OCI-M1 (cell line): ENCODE data around the gene MRPL14.
A peak's percentile ranks its signal among the peaks of the same experiment; 100 is the strongest.
"Not testable (repeated sequence)": the region's sequence is repeated elsewhere in the genome, so short reads cannot be mapped to it uniquely, and the experiment has no call there.

Source experiments
- DNase-seq: peaks from one replicate; lab custom pipeline; 2025; lab: John Stamatoyannopoulos, UW

MRPL14 gene

GRCh38 chr6:44099192-44099591 is 28.1 kb downstream of the MRPL14 start:
- no peak for DNase-seq

- DNase-seq, result no peak
These were observed 29.4 kb downstream of the MRPL14 start for GRCh38 chr6:44097782-44098317.

GRCh38 chr6:44096612-44097011 is 30.6 kb downstream of the MRPL14 start:
- DNase-seq, result peak; percentile 89

GRCh38 chr6:44095243-44095623 is 32.0 kb downstream of the MRPL14 start:
- not testable (repeated sequence) for DNase-seq

GRCh38 chr6:44094403-44095242 is 32.6 kb downstream of the MRPL14 start:
- DNase-seq, result no peak

- no peak for DNase-seq
These were observed 33.4 kb downstream of the MRPL14 start for GRCh38 chr6:44093750-44094402.

GRCh38 chr6:44093066-44093465 is 34.2 kb downstream of the MRPL14 start:
- no peak for DNase-seq

GRCh38 chr6:44091981-44092884 is 35.0 kb downstream of the MRPL14 start:
- DNase-seq, result no peak

- not testable (repeated sequence) for DNase-seq
These were observed 35.9 kb downstream of the MRPL14 start for GRCh38 chr6:44091356-44091755.

GRCh38 chr6:44090465-44090864 is 36.8 kb downstream of the MRPL14 start:
- DNase-seq, result no peak

GRCh38 chr6:44088827-44089590 is 38.2 kb downstream of the MRPL14 start:
- no peak for DNase-seq

- no peak for DNase-seq
These were observed 39.6 kb downstream of the MRPL14 start for GRCh38 chr6:44087623-44088022.

- no peak for DNase-seq
These were observed 40.2 kb downstream of the MRPL14 start for GRCh38 chr6:44086931-44087574.

- DNase-seq, result no peak
These were observed 42.0 kb downstream of the MRPL14 start for GRCh38 chr6:44085219-44085618.

GRCh38 chr6:44084231-44085014 is 42.8 kb downstream of the MRPL14 start:
- DNase-seq, result peak; percentile 63

GRCh38 chr6:44082872-44083321 is 44.4 kb downstream of the MRPL14 start:
- no peak for DNase-seq

- no peak for DNase-seq
These were observed 45.5 kb downstream of the MRPL14 start for GRCh38 chr6:44081753-44082152.

- no peak for DNase-seq
These were observed 46.4 kb downstream of the MRPL14 start for GRCh38 chr6:44080561-44081521.

- no peak for DNase-seq
These were observed 47.6 kb downstream of the MRPL14 start for GRCh38 chr6:44079672-44080071.
